Neutrophil (primary cell): Measurements from ENCODE around the gene MTMR12.

Experiments used
- H3K27ac ChIP-seq: fragments of 200-600 bp; sonication (generic); 2 replicates; pipeline ENCODE4 v1.5.1; 2016; ENCODE audit warnings: mild to moderate bottlenecking, moderate library complexity
- H3K27me3 ChIP-seq: fragments of 200-600 bp; sonication (generic); 2 replicates; pipeline ENCODE4 v1.6.0; 2016; ENCODE audit warnings: mild to moderate bottlenecking
- H3K36me3 ChIP-seq: fragments of 200-600 bp; sonication (generic); 2 replicates; pipeline ENCODE4 v1.5.1; 2017
- H3K4me1 ChIP-seq, 2 experiments: fragments of 200-600 bp in 1 of 2; sonication (generic) in 1 of 2; 1 replicate in 1 of 2; 2 replicates in 1 of 2; pipeline versions ENCODE4 v1.5.1 to v1.6.1; 2013 to 2016; ENCODE audit warnings: low read depth in 1 of 2, low read length in 1 of 2, mild to moderate bottlenecking in 1 of 2, moderate library complexity in 1 of 2; ENCODE audit not compliant: control insufficient read depth in 1 of 2, insufficient read depth in 1 of 2
- H3K4me3 ChIP-seq, 2 experiments: fragments of 200-600 bp in 1 of 2; sonication (generic) in 1 of 2; 1 replicate in 1 of 2; 2 replicates in 1 of 2; pipeline ENCODE4 v1.5.1; 2013 to 2016; ENCODE audit warnings: low read depth in 1 of 2, low read length in 1 of 2, mild to moderate bottlenecking in 1 of 2, moderate library complexity in 1 of 2
- H3K9me3 ChIP-seq: fragments of 200-600 bp; sonication (generic); 2 replicates; pipeline ENCODE4 v1.5.1; 2016
- CTCF ChIP-seq: fragments of 200-600 bp; sonication (generic); IDR thresholded peaks from 2 replicates; pipeline ENCODE4 v1.5.1; 2016; ENCODE audit warnings: antibody characterized with exemption

MTMR12 gene

GRCh38 chr5:32342656-32343055, 29.9 kb upstream of the MTMR12 start:
- H3K27me3 ChIP-seq = no peaks in the 10 kb centered on the region
- H3K36me3 ChIP-seq = no peaks in the 10 kb centered on the region
- no peaks in the 10 kb centered on the region for H3K4me1 ChIP-seq
- peaks cover 27% of the 10 kb centered on the region for H3K9me3 ChIP-seq
- no peak overlapping the region for H3K4me3 ChIP-seq
- no peak overlapping the region for H3K27ac ChIP-seq
- TF ChIP-seq CTCF = no peak

- Histone ChIP-seq H3K9me3 (peaks cover 27% of the 10 kb centered on the region), H3K27me3 (no peaks in the 10 kb centered on the region), H3K36me3 (no peaks in the 10 kb centered on the region), H3K4me1 (no peaks in the 10 kb centered on the region), H3K27ac (no peak overlapping the region), H3K4me3 (no peak overlapping the region)
- no peak for TF ChIP-seq CTCF
Observed at GRCh38 chr5:32339878-32340277, 27.1 kb upstream of the MTMR12 start.

- H3K27me3 ChIP-seq = no peaks in the 10 kb centered on the region
- no peak overlapping the region for H3K27ac ChIP-seq
- H3K4me1 ChIP-seq = no peaks in the 10 kb centered on the region
- H3K9me3 ChIP-seq = peaks cover 27% of the 10 kb centered on the region
- no peak for TF ChIP-seq CTCF
- H3K4me3 ChIP-seq = no peak overlapping the region
- no peaks in the 10 kb centered on the region for H3K36me3 ChIP-seq
Observed at GRCh38 chr5:32339198-32339597, 26.5 kb upstream of the MTMR12 start.

- TF ChIP-seq CTCF = no peak
Observed at GRCh38 chr5:32332966-32333365, 20.2 kb upstream of the MTMR12 start.

GRCh38 chr5:32332361-32332760, 19.6 kb upstream of the MTMR12 start:
- Histone ChIP-seq H3K27me3 (no peaks in the 10 kb centered on the region), H3K9me3 (no peaks in the 10 kb centered on the region), H3K4me1 (no peaks in the 10 kb centered on the region), H3K4me3 (no peak overlapping the region), H3K27ac (no peak overlapping the region), H3K36me3 (no peaks in the 10 kb centered on the region)
- TF ChIP-seq CTCF = no peak

More at GRCh38 chr5:32332966-32333365, 20.2 kb upstream of the MTMR12 start:
- Histone ChIP-seq H3K27me3 (no peaks in the 10 kb centered on the region), H3K9me3 (no peaks in the 10 kb centered on the region), H3K4me1 (no peaks in the 10 kb centered on the region), H3K27ac (no peak overlapping the region), H3K36me3 (no peaks in the 10 kb centered on the region), H3K4me3 (no peak overlapping the region)

- no peaks in the 10 kb centered on the region for H3K9me3 ChIP-seq
- no peak for TF ChIP-seq CTCF
- H3K27me3 ChIP-seq = no peaks in the 10 kb centered on the region
- H3K36me3 ChIP-seq = no peaks in the 10 kb centered on the region
- H3K27ac ChIP-seq = no peak overlapping the region
- no peaks in the 10 kb centered on the region for H3K4me1 ChIP-seq
- H3K4me3 ChIP-seq = no peak overlapping the region
Observed at GRCh38 chr5:32331935-32332274, 19.2 kb upstream of the MTMR12 start.
